WI38 (cell line): ENCODE results near the gene UNC5A.

Experiments used
- H3K4me3 ChIP-seq: 2 replicates; pipeline ENCODE4 v1.5.1; 2011; ENCODE audit warnings: low read depth, mild to moderate bottlenecking, control low read depth, low read length
- TF ChIP-seq, protein P1 (sequence below): IDR thresholded peaks from 2 replicates; pipeline ENCODE4 v1.5.1; 2012; ENCODE audit warnings: low read depth, mild to moderate bottlenecking, control low read depth, low read length

Gene UNC5A

DNA sequence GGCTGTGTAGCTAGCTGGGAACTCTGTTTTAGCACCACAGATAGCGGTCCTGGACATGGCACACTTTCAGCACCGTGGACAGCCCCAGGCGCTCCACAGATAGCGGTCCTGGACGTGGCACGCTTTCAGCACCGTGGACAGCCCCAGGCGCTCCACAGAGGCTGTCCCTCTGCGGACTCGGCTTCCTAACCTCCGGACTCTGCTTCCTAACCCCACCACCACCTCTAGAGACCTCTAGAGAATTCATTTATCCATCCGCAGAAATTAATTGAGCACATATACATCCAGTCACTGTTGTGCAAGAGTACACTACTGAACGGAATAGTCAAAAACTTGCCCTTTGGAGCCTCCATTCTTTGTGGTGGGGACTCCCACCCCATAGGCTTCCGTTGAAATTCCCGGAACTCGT lies 27.4 kb downstream of the UNC5A start:
- no peak overlapping the region for H3K4me3 ChIP-seq
- TF ChIP-seq, protein P1, sequence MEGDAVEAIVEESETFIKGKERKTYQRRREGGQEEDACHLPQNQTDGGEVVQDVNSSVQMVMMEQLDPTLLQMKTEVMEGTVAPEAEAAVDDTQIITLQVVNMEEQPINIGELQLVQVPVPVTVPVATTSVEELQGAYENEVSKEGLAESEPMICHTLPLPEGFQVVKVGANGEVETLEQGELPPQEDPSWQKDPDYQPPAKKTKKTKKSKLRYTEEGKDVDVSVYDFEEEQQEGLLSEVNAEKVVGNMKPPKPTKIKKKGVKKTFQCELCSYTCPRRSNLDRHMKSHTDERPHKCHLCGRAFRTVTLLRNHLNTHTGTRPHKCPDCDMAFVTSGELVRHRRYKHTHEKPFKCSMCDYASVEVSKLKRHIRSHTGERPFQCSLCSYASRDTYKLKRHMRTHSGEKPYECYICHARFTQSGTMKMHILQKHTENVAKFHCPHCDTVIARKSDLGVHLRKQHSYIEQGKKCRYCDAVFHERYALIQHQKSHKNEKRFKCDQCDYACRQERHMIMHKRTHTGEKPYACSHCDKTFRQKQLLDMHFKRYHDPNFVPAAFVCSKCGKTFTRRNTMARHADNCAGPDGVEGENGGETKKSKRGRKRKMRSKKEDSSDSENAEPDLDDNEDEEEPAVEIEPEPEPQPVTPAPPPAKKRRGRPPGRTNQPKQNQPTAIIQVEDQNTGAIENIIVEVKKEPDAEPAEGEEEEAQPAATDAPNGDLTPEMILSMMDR: no peak

- TF ChIP-seq, protein P1: no peak
- H3K4me3 ChIP-seq: no peak overlapping the region
Measured at GRCh38 chr5:176843673-176844072, 33.3 kb downstream of the UNC5A start.

GRCh38 chr5:176844281-176844680 lies 33.9 kb downstream of the UNC5A start:
- TF ChIP-seq, protein P1: no peak
- H3K4me3 ChIP-seq: no peak overlapping the region

- TF ChIP-seq, protein P1: no peak
- no peak overlapping the region for H3K4me3 ChIP-seq
Measured at GRCh38 chr5:176844706-176845391, 34.5 kb downstream of the UNC5A start.

DNA sequence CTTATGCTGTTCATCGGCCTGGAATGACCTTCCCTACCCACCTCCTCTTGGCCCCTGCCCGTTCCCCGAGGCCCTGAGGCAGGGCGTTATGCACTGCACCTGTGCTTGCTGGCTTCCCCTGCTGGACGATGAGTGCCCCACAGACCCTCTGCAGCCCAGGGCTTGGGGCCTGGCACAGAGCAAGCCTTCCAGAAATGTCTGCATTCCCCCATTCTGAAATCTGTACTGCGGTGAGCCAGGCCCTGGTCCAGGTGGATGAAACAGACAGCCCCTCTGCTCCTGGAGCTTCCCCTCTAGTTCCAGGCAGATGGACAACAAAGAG lies 35.0 kb downstream of the UNC5A start:
- H3K4me3 ChIP-seq: no peak overlapping the region
- TF ChIP-seq, protein P1: no peak

DNA sequence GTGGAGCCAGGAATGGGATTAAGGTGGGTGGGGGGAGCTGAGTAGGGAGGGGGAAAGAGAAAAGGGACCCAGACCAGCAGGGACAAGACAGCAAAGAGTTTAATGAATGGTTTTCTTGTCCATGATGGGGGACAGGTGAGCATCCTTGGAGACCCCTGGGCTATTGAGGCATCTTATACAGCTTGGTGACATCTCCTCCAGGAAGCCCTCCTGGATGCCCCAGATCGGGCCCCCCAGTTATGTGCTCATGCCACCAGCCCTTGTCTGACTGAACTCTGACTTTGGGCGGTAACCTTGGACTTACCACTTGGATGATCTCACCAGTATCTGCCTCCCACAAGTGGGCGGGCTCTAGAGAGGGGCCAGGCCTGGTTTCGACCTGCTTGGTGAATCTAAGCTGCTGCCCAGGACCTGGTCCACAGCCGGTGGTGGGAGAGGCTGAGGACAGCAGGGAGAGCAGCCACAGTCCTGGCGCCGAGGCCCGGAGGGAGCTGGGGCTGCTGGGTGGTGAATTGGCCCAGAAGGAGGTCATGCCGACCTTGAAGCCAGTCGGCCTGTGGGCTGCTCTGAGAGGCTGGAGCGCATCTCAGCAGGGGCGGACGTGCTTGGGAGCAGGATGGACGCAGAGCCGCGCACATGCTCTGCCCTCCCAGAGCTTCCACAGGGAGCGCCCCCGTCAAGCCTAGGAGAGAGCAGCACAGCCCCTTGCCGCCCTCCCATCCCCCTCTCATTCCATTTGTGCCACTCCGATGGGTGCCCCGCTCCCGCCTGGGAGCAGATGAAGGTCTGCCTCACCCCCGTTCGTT lies 36.2 kb downstream of the UNC5A start:
- TF ChIP-seq, protein P1: no peak
- H3K4me3 ChIP-seq: no peak overlapping the region

DNA sequence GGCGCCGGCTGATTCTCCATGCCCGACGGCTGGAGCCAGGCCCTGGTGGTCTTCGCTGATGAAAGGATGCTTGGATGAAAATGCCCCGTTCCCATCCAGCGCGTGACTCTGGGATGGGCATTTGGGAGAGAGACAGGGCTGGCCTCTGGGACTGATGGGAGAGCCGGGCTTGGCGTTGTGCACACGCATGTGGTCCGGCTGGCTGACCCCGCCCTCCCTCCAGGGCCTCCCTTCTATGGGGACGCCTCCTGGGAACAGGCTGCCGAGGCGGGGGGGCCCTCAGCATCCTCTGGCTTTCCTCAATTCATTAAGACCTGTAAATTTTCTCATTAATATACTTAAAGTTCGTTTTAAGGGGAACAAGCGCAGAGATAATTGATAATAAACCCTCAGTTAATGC lies 36.8 kb downstream of the UNC5A start:
- TF ChIP-seq, protein P1: no peak
- H3K4me3 ChIP-seq: no peak overlapping the region
